GM12878 (cell line): ENCODE results near the gene CORO1C. TPM values are rescaled to one million over a fixed set of nuclear protein-coding genes. Genes with fewer than 3 reads are reported as not detected.

ENCODE experiments used
- ATAC-seq: fragments of 200-7000 bp; cut with Tn5 transposase; 3 replicates; pipeline ENCODE4 v1.9.1; 2020; ENCODE audit warnings: mild to moderate bottlenecking, moderate library complexity
- BruUV-seq: library from RNA; stranded (reverse); fragments of 400-500 nt; replicated peaks from 2 replicates; lab custom pipeline; 2021; lab: Mats Ljungman, UMichigan
- CTCF ChIA-PET: fragments of 300-600 bp; sonication (Branson Sonifier 250); formaldehyde crosslinking; extraction: SDS; loops from one replicate; lab custom pipeline; 2021; ENCODE audit warnings: inconsistent platforms; lab: Yijun Ruan, JAX
- POLR2A ChIA-PET: fragments of 350-600 bp; formaldehyde crosslinking; extraction: SDS; loops from one replicate; lab custom pipeline; 2021; ENCODE audit warnings: inconsistent platforms; lab: Charles Lee
- RAD21 ChIA-PET: fragments of 300-600 bp; sonication (Branson Sonifier 250); formaldehyde crosslinking; loops from one replicate; lab custom pipeline; 2023; ENCODE audit warnings: antibody characterized with exemption; ENCODE audit not compliant: unreplicated experiment; lab: Charles Lee
- SMC1A ChIA-PET: fragments of 300-600 bp; sonication (Branson Sonifier 250); formaldehyde crosslinking; loops from one replicate; lab custom pipeline; 2023; ENCODE audit not compliant: unreplicated experiment, uncharacterized antibody; lab: Charles Lee
- DNase-seq: peaks from one replicate; pipeline ENCODE4 v3.0.0-alpha.2; 2011; ENCODE audit warnings: low read depth, low spot score
- FAIRE-seq: peaks from 3 replicates; lab custom pipeline; 2011; peaks lifted over from hg19 to GRCh38; lab: Jason Lieb, UNC
- H2AFZ ChIP-seq: 2 replicates; pipeline ENCODE4 v1.6.0; 2011; ENCODE audit warnings: low read depth, low read length, control low read depth; ENCODE audit not compliant: control insufficient read depth
- H3K27ac ChIP-seq: 2 replicates; pipeline ENCODE4 v1.5.1; 2011; ENCODE audit warnings: control low read depth; ENCODE audit not compliant: control insufficient read depth, insufficient read depth
- H3K27me3 ChIP-seq, 2 experiments: replicated peaks in 1 of 2; 2 replicates each; pipeline versions ENCODE4 v1.6.0 to v1.6.1; 2011; ENCODE audit warnings: low read length in 1 of 2; ENCODE audit not compliant: control insufficient read depth in 2 of 2, insufficient read depth in 2 of 2
- H3K36me3 ChIP-seq, 2 experiments: 2 replicates each; pipeline ENCODE4 v1.5.1; 2011; ENCODE audit warnings: low read length in 1 of 2; ENCODE audit not compliant: control insufficient read depth in 2 of 2, insufficient read depth in 2 of 2
- H3K4me1 ChIP-seq: 2 replicates; pipeline ENCODE4 v1.6.1; 2011; ENCODE audit warnings: mild to moderate bottlenecking, low read length, moderate library complexity, mixed read lengths; ENCODE audit not compliant: control insufficient read depth, insufficient read depth
- H3K4me2 ChIP-seq: 2 replicates; pipeline ENCODE4 v1.6.0; 2011; ENCODE audit warnings: control low read depth; ENCODE audit not compliant: control insufficient read depth, insufficient read depth
- H3K4me3 ChIP-seq: fragments of 200-600 bp; sonication (generic); 2 replicates; pipeline ENCODE4 v1.5.1; 2016
- H3K79me2 ChIP-seq: 2 replicates; pipeline ENCODE4 v1.6.0; 2011; ENCODE audit warnings: low read length; ENCODE audit not compliant: control insufficient read depth, insufficient read depth
- H3K9ac ChIP-seq: 2 replicates; pipeline ENCODE4 v1.8.0; 2011; ENCODE audit warnings: low read length, control low read depth, mixed read lengths; ENCODE audit not compliant: control insufficient read depth, insufficient read depth
- H3K9me3 ChIP-seq: replicated peaks from 3 replicates; pipeline ENCODE4 v1.5.1; 2011; ENCODE audit warnings: mild to moderate bottlenecking, low read length; ENCODE audit not compliant: control insufficient read depth, insufficient read depth
- H4K20me1 ChIP-seq: 2 replicates; pipeline ENCODE4 v1.6.0; 2011; ENCODE audit not compliant: control insufficient read depth, insufficient read depth
- ATF2 ChIP-seq: IDR thresholded peaks from 2 replicates; pipeline ENCODE4 v1.6.1; 2012; ENCODE audit warnings: low read length, inconsistent platforms
- NFIC ChIP-seq: IDR thresholded peaks from 2 replicates; pipeline ENCODE4 v1.6.1; 2012; ENCODE audit warnings: low read depth, mild to moderate bottlenecking, inconsistent platforms, low read length, moderate library complexity
- NRF1 ChIP-seq: conservative IDR thresholded peaks from 2 replicates; pipeline ENCODE4 v1.6.1; 2011; ENCODE audit warnings: mild to moderate bottlenecking, low read depth, low read length, improper control_type of control experiment
- PAX8 ChIP-seq: fragments of 450-650 bp; IDR thresholded peaks from 2 replicates; pipeline ENCODE4 v1.6.1; 2017; ENCODE audit warnings: mild to moderate bottlenecking, moderate library complexity
- SIN3A ChIP-seq: IDR thresholded peaks from 2 replicates; pipeline ENCODE4 v1.6.1; 2012; ENCODE audit warnings: low read depth, low read length, improper control_type of control experiment
- SIX5 ChIP-seq: IDR thresholded peaks from 2 replicates; pipeline ENCODE4 v1.6.1; 2011; ENCODE audit warnings: mild to moderate bottlenecking, low read depth, low read length, moderate library complexity; ENCODE audit not compliant: severe bottlenecking
- SMAD5 ChIP-seq: IDR thresholded peaks from 2 replicates; pipeline ENCODE4 v1.6.1; 2016; ENCODE audit warnings: antibody characterized with exemption, low read depth
- WRNIP1 ChIP-seq: IDR thresholded peaks from 2 replicates; pipeline ENCODE4 v1.6.1; 2011; ENCODE audit warnings: low read depth, low read length, improper control_type of control experiment, borderline replicate concordance
- YY1 ChIP-seq: IDR thresholded peaks from 2 replicates; pipeline ENCODE4 v1.6.1; 2011; ENCODE audit warnings: low read depth, mild to moderate bottlenecking, low read length
- ZNF384 ChIP-seq: IDR thresholded peaks from 2 replicates; pipeline ENCODE4 v1.6.1; 2012; ENCODE audit warnings: low read depth, mild to moderate bottlenecking, low read length, improper control_type of control experiment, borderline replicate concordance
- WGBS: methylation state at CpG from one replicate; pipeline ENCODE4 v1.1.6; 2016; ENCODE audit warnings: low lambda C conversion rate; ENCODE audit not compliant: insufficient replicate concordance, insufficient coverage; ENCODE audit errors: missing lambda C conversion rate; 5-methylcytosine and 5-hydroxymethylcytosine counted together
- in situ Hi-C: fragments of 300-500 bp; cut with MboI; formaldehyde crosslinking; loops from 9 replicates; pipeline ENCODE4 v1.14.3; 2018; ENCODE audit warnings: mixed read lengths
- intact Hi-C: fragments of 100-400 bp; cut with micrococcal nuclease; formaldehyde crosslinking; loops from one replicate; pipeline ENCODE4 v1.14.2; 2022; ENCODE audit not compliant: unreplicated experiment
- polyA plus RNA-seq, 11 experiments: library from polyadenylated mRNA; depleted of rRNA in 4 of 11; unstranded in 6 of 11; stranded (reverse) in 5 of 11; fragments of >200 nt; fragmentation: Nextera tagmentation in 4 of 11; fragmentation: Illumina TruSeq in 1 of 11; extraction: Ambion mirVana in 4 of 11; extraction: Trizol in 1 of 11; gene quantifications; 1 replicate in 1 of 11; 2 replicates in 10 of 11; pipeline versions ENCODE4 v1.2.1 to v1.2.3, GENCODE V29; 2011 to 2016; ENCODE audit warnings: inconsistent platforms in 2 of 11, missing spikeins in 2 of 11, low read depth in 1 of 11
- total RNA-seq, 4 experiments: library from RNA; depleted of rRNA in 3 of 4; stranded (reverse); fragments of >200 nt in 3 of 4; fragmentation: Illumina TruSeq in 1 of 4; extraction: Trizol in 1 of 4; gene quantifications; 2 replicates each; pipeline versions ENCODE4 v1.2.1 to v1.2.3, GENCODE V29; 2013 to 2021

The CORO1C gene
- total and polyA plus RNA-seq, 10 of the 15 experiments (the other 5 are each of a cell fraction or from before 2014, with no cell fraction given), result 52.7 to 254 (median 171) TPM

DNA sequence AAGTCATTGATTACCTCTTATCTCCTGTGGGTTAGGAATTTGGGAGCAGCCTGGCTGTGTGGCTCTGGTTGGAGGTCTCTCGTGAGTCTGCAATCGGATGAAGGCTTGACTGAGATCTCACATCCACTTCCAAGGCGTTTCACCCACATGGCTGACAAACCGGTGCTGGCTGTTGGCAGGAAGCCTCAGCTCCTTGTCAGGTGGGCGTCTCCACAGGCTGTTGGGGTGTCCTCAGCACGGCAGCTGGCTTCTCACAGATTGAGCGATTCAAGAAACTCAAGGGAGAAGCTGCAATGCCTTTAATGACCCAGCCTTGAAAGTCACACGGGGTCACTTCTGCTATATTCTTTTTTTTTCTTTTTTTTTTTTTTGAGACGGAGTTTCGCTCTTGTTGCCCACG, 28.6 kb upstream of the CORO1C start:
- no peaks in the 10 kb centered on the region for H4K20me1 ChIP-seq
- DNase-seq, result no peak
- no peaks in the 10 kb centered on the region for H3K27me3 ChIP-seq
- no peaks in the 10 kb centered on the region for H3K4me1 ChIP-seq
- no peak for ATAC-seq
- no TSS peak for BruUV-seq
- CTCF ChIA-PET, result interaction anchor here (1.4 to 1.8 kb wide), 2 partner anchors 8 to 94 kb away, joined by 3 to 4 read pairs; no protein-coding TSS in a partner anchor
- POLR2A ChIA-PET, result no interaction called here
- no peaks in the 10 kb centered on the region for H3K36me3 ChIP-seq
- TF ChIP-seq YY1, result no peak
- TF ChIP-seq SIN3A, result no peak
- no peak for TF ChIP-seq SMAD5
- TF ChIP-seq ATF2, result no peak
- TF ChIP-seq NFIC, result no peak
- TF ChIP-seq NRF1, result no peak
- no peak for TF ChIP-seq ZNF384
- no peak for TF ChIP-seq PAX8
- TF ChIP-seq SIX5, result no peak
- no peak for TF ChIP-seq WRNIP1
- no peak overlapping the region for H3K4me2 ChIP-seq
- H3K79me2 ChIP-seq, result no peaks in the 10 kb centered on the region
- H3K27ac ChIP-seq, result no peak overlapping the region
- SMC1A ChIA-PET, result interaction anchor here (0.7 kb wide), 1 partner anchor 93 kb away, joined by 4 read pairs; no protein-coding TSS in a partner anchor
- WGBS, result 53% methylated on average over 10 of the region's 11 CpGs
- RAD21 ChIA-PET, result no interaction called here
- no peak overlapping the region for H3K9ac ChIP-seq
- no peaks in the 10 kb centered on the region for H3K9me3 ChIP-seq
- no peak overlapping the region for H3K4me3 ChIP-seq
- intact Hi-C loops (no loop called here), in situ Hi-C loops (no loop called here)
- no peak overlapping the region for H2AFZ ChIP-seq
- FAIRE-seq, result no peak
